GM18508 (cell line): ENCODE measurements around the gene ZPBP2.
A peak's percentile ranks its signal among the peaks of the same experiment; 100 is the strongest.
"Not testable (repeated sequence)": the region's sequence is repeated elsewhere in the genome, so short reads cannot be mapped to it uniquely, and the experiment has no call there.

Experiments
- ATAC-seq: cut with Tn5 transposase; IDR thresholded peaks from one replicate; pipeline ENCODE4 v1.9.1; 2021; ENCODE audit warnings: moderate number of reproducible peaks; ENCODE audit not compliant: insufficient read depth, unreplicated experiment

Gene ZPBP2

GRCh38 chr17:39854909-39855308 is 13.1 kb upstream of the ZPBP2 start:
- no peak for ATAC-seq

DNA sequence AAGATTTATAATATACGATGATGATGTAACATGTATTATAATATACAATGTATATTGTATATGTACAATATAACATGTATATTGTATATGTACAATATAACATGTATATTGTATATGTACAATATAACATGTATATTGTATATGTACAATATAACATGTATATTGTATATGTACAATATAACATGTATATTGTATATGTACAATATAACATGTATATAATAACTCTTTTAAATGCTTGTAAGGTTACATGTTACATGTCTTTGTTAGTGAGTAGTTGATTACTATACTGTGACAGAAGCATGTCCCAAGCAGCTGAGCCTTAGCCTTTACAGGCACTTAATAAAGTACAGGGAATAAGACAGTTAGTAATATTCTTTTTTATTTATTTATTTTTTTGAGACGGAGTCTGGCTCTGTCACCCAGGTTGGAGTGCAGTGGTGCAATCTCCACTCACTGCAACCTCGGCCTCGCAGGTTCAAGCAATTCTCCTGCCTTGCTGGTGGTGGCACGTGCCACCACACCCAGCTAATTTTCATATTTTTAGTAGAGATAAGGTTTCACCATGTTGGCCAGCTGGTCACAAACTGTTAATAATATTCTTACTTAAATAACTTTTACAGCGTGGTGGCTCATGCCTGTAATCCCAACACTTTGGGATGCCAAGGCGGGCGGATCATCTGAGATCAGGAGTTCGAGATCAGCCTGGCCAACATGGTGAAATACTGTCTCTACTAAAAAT is 11.9 kb upstream of the ZPBP2 start:
- ATAC-seq, result not testable (repeated sequence)

GRCh38 chr17:39861235-39861634 is 6.8 kb upstream of the ZPBP2 start:
- no peak for ATAC-seq

- ATAC-seq, result no peak
Observed at GRCh38 chr17:39863244-39863917, 4.6 kb upstream of the ZPBP2 start.

GRCh38 chr17:39863918-39864746 is 3.9 kb upstream of the ZPBP2 start, which contains the start of gene IKZF3:
Gene IKZF3, minus strand, starts transcription at chr17:39864312. Its CDS starts 186 bp downstream, at chr17:39864126.
- ATAC-seq, result no peak

DNA sequence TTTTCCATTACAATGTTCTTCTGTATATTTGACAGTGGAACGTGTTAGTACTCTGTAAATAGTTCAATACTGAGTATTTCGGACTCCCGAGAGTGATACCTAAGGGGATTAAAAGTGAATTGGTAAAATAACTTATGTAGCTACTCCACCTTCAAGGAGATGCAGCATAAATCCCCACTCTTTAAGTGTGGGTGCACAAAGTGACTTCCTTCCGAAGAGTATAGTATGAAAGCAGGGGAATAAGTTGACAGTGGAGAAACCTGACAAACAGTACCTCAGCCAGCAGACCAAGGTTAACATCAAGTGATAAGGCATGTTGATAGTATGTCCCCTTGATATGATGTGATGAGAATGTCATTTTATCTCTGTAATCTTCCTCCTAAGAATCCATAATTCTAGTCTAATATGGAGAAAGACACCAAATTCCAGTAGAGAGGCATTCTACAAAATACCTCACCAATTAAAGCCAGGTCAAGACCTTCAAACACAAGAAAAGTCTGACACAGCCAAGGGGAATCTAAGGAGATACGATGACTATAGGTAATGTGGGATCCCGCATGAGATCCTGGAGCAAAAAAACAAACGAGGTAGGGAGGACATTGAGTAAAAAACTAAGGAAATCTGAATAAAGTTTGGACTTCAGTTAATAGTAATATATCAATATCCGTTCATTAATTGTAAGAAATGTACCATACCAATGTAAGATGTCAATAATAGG is 1.8 kb upstream of the ZPBP2 start:
- ATAC-seq, result no peak

GRCh38 chr17:39867084-39867879 is 720 bp upstream of the ZPBP2 start:
- peak; percentile 68 for ATAC-seq

GRCh38 chr17:39868554-39868942 is 546 bp downstream of the ZPBP2 start:
- ATAC-seq, result no peak

- ATAC-seq, result no peak
Observed at GRCh38 chr17:39870776-39871175, 2.8 kb downstream of the ZPBP2 start.

GRCh38 chr17:39871801-39872200 is 3.8 kb downstream of the ZPBP2 start:
- ATAC-seq, result no peak

GRCh38 chr17:39872751-39873150 is 4.7 kb downstream of the ZPBP2 start:
- ATAC-seq, result no peak

GRCh38 chr17:39886102-39886501 is 18.1 kb downstream of the ZPBP2 start:
- ATAC-seq, result not testable (repeated sequence)

- ATAC-seq, result no peak
Observed at GRCh38 chr17:39887078-39887477, 19.1 kb downstream of the ZPBP2 start.

- ATAC-seq, result no peak
Observed at GRCh38 chr17:39889200-39889599, 21.2 kb downstream of the ZPBP2 start.

DNA sequence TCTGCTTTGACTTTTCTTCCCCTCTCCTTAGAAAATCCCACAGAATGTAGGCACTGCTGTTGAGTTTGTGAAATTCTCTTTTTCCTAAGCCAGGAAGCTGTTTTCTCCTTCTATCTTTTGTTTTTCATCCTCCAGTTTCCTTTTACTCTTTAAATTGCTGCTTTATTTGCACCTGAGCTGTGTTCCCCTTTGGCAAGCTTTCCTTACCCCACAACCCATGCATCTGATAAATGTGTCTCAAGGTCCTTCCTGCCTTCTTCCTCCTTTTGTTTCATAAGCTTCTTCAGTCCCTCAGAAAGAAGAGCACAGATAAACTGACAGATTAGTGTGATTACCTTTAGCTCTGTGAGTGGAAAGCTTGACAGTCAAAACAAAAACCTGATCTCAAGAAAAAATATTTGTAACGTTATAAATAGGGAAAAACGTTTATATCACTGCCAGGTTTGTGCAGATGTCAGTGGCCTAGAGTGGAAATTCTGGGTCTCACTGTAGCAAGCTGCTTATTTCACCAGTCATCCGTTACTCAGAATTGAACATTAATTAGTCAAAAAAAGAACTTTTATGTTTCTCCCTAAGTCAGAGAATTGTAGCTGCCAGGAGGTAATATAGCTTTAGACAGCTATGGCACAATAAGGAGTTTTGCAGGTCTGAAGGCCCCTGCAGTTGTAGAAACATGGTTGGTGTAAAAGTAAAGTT is 26.8 kb downstream of the ZPBP2 start:
- ATAC-seq, result no peak

DNA sequence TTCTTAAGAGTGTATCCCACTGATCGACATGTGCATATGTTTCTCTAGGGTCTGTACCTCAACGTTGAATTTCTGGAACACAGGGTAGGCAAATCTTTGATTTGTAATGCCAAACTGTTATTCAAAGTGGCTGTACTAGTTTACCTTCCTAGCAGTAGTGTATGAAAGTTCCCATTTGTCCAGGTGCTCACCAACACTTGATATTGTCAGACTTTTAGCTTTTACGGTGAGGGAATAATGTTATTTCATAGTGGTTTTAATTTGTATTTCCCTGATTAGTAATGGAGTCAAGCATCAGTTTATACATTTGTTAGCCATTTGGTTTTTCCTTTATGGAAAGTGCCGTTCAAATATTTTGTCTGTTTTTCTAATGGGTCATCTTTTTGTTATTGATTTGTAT is 30.1 kb downstream of the ZPBP2 start:
- no peak for ATAC-seq

GRCh38 chr17:39899215-39899614 is 31.2 kb downstream of the ZPBP2 start:
- no peak for ATAC-seq

DNA sequence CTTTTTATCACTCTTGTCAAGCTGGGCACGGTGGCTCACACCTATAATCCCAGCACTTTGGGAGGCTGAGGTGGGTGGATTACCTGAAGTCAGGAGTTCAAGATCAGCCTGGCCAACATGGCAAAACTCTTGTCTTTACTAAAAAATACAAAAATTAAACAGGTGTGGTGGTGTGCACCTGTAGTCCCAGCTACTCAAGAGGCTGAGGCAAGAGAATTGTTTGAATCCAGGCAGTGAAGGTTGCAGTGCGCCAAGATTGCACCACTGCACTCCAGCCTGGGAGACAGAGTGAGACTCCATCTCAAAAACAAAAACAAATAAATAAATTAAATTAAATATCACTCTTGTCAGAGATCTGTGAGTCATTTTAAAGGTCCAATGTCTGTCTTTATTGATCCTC is 34.0 kb downstream of the ZPBP2 start:
- not testable (repeated sequence) for ATAC-seq
